ENCODE results near the gene HOXA10.

GRCh38 chr7:27139334-27140125, 34.6 kb downstream of the HOXA10 start:
- TF ChIP-seq CTCF (IDR thresholded peaks at IDR 0.05) (no peak), POLR2A (IDR thresholded peaks at IDR 0.05) (no peak)

Data from heart left ventricle (tissue), 13 donors.